Mucosa of rectum (tissue), 2 donors: ENCODE measurements around the gene CRYGN.
A peak's percentile ranks its signal among the peaks of the same experiment; 100 is the strongest.

Source experiments
- H3K27ac ChIP-seq, 2 donors: one replicate each; pipeline ENCODE4 v1.7.0; 2013; ENCODE audit warnings: inconsistent platforms in 2 of 2, low read depth in 2 of 2, low read length in 2 of 2
- H3K27me3 ChIP-seq, 2 donors: one replicate each; pipeline ENCODE4 v1.7.0; 2013; ENCODE audit warnings: low read length in 2 of 2; ENCODE audit not compliant: control insufficient read depth in 2 of 2, insufficient read depth in 2 of 2
- H3K36me3 ChIP-seq, 2 donors: one replicate each; pipeline ENCODE4 v1.7.0; 2013; ENCODE audit warnings: low read length in 2 of 2; ENCODE audit not compliant: control insufficient read depth in 2 of 2, insufficient read depth in 2 of 2
- H3K4me1 ChIP-seq, 2 donors: one replicate each; pipeline ENCODE4 v1.7.0; 2013; ENCODE audit warnings: low read length in 2 of 2, mild to moderate bottlenecking in 1 of 2; ENCODE audit not compliant: control insufficient read depth in 2 of 2, insufficient read depth in 2 of 2
- H3K4me3 ChIP-seq, 2 donors: one replicate each; pipeline ENCODE4 v1.7.0; 2013; ENCODE audit warnings: low read length in 2 of 2
- H3K9ac ChIP-seq, 2 donors: one replicate each; pipeline ENCODE4 v1.7.0; 2013; ENCODE audit warnings: low read length in 2 of 2, low read depth in 1 of 2, mild to moderate bottlenecking in 1 of 2
- H3K9me3 ChIP-seq, 2 donors: one replicate each; pipeline ENCODE4 v1.7.0; 2013; ENCODE audit warnings: low read length in 2 of 2; ENCODE audit not compliant: control insufficient read depth in 2 of 2
- donor health status: healthy.
- donor health status: Normal muscosa, but diverticular disease.

The CRYGN gene

GRCh38 chr7:151432658-151433521, 7.1 kb downstream of the CRYGN start:
- Histone ChIP-seq H3K27ac (no peak overlapping the region), H3K9ac (no peak overlapping the region), H3K36me3 (no peaks in the 10 kb centered on the region), H3K4me1 (peaks cover 3 to 8% of the 10 kb centered on the region in 2 donors), H3K9me3 (no peaks in the 10 kb centered on the region), H3K4me3 (no peak overlapping the region), H3K27me3 (no peaks in the 10 kb centered on the region)

- Histone ChIP-seq H3K4me3 (no peak overlapping the region), H3K9ac (no peak overlapping the region), H3K9me3 (no peaks in the 10 kb centered on the region), H3K36me3 (no peaks in the 10 kb centered on the region), H3K27ac (no peak overlapping the region), H3K27me3 (no peaks in the 10 kb centered on the region), H3K4me1 (peaks cover 3 to 8% of the 10 kb centered on the region in 2 donors)
Observed at GRCh38 chr7:151431768-151432311, 8.1 kb downstream of the CRYGN start.

- no peak overlapping the region for H3K27ac ChIP-seq
Observed at GRCh38 chr7:151431281-151431767, 8.6 kb downstream of the CRYGN start.

GRCh38 chr7:151430391-151431205, 9.3 kb downstream of the CRYGN start:
- peaks cover 0 to 2% of the 10 kb centered on the region in 2 donors for H3K27me3 ChIP-seq
- H3K9me3 ChIP-seq, result no peaks in the 10 kb centered on the region
- no peak overlapping the region for H3K4me3 ChIP-seq
- no peaks in the 10 kb centered on the region for H3K36me3 ChIP-seq
- H3K9ac ChIP-seq, result no peak overlapping the region
- no peak overlapping the region for H3K27ac ChIP-seq
- peaks cover 3 to 8% of the 10 kb centered on the region in 2 donors for H3K4me1 ChIP-seq

More at GRCh38 chr7:151431281-151431767, 8.6 kb downstream of the CRYGN start:
- H3K36me3 ChIP-seq, result no peaks in the 10 kb centered on the region
- no peak overlapping the region for H3K4me3 ChIP-seq
- H3K9ac ChIP-seq, result no peak overlapping the region
- peaks cover 3 to 8% of the 10 kb centered on the region in 2 donors for H3K4me1 ChIP-seq
- H3K27me3 ChIP-seq, result peaks cover 0 to 2% of the 10 kb centered on the region in 2 donors
- no peaks in the 10 kb centered on the region for H3K9me3 ChIP-seq

GRCh38 chr7:151429560-151430331, 10.2 kb downstream of the CRYGN start:
- Histone ChIP-seq H3K27me3 (peaks cover 0 to 2% of the 10 kb centered on the region in 2 donors), H3K9ac (no peak overlapping the region), H3K4me3 (no peak overlapping the region), H3K36me3 (no peaks in the 10 kb centered on the region), H3K9me3 (no peaks in the 10 kb centered on the region), H3K4me1 (peaks cover 3 to 8% of the 10 kb centered on the region in 2 donors), H3K27ac (peak overlapping the region in 1 of 2 donors; percentile 32)

GRCh38 chr7:151429237-151429559, 10.7 kb downstream of the CRYGN start:
- Histone ChIP-seq H3K36me3 (no peaks in the 10 kb centered on the region), H3K4me1 (peaks cover 3 to 8% of the 10 kb centered on the region in 2 donors), H3K27me3 (peaks cover 0 to 2% of the 10 kb centered on the region in 2 donors), H3K27ac (peak overlapping the region in 1 of 2 donors; percentile 32), H3K9ac (no peak overlapping the region), H3K9me3 (no peaks in the 10 kb centered on the region), H3K4me3 (no peak overlapping the region)

GRCh38 chr7:151428378-151429236, 11.3 kb downstream of the CRYGN start:
- Histone ChIP-seq H3K27me3 (peaks cover 0 to 2% of the 10 kb centered on the region in 2 donors), H3K4me1 (peaks cover 3 to 8% of the 10 kb centered on the region in 2 donors), H3K9ac (no peak overlapping the region), H3K36me3 (no peaks in the 10 kb centered on the region), H3K9me3 (no peaks in the 10 kb centered on the region), H3K4me3 (no peak overlapping the region), H3K27ac (peak overlapping the region in 1 of 2 donors; percentile 32)

- Histone ChIP-seq H3K4me1 (peaks cover 3 to 8% of the 10 kb centered on the region in 2 donors), H3K36me3 (no peaks in the 10 kb centered on the region), H3K27me3 (peaks cover 0 to 2% of the 10 kb centered on the region in 2 donors), H3K9ac (no peak overlapping the region), H3K9me3 (no peaks in the 10 kb centered on the region), H3K27ac (peak overlapping the region in 1 of 2 donors; percentile 19), H3K4me3 (no peak overlapping the region)
Observed at GRCh38 chr7:151427705-151428377, 12.1 kb downstream of the CRYGN start.
